SJSA1 (cell line): ENCODE results near the gene GRPR. TPM values are rescaled to one million over a fixed set of nuclear protein-coding genes. Genes with fewer than 3 reads are reported as not detected.
"Not testable (repeated sequence)": the region's sequence is repeated elsewhere in the genome, so short reads cannot be mapped to it uniquely, and the experiment has no call there.

Source experiments
- DNase-seq, 2 experiments: peaks; one replicate each; pipeline ENCODE4 v3.0.0-alpha.2; 2015 to 2020; ENCODE audit warnings: low spot score in 2 of 2, low read depth in 1 of 2
- H3K27ac ChIP-seq: fragments of 250-450 bp; sonication (Bioruptor Pico); 2 replicates; pipeline ENCODE4 v1.5.1; 2020; ENCODE audit warnings: mild to moderate bottlenecking, moderate library complexity
- H3K27me3 ChIP-seq: fragments of 250-450 bp; sonication (Bioruptor Pico); replicated peaks from 2 replicates; pipeline ENCODE4 v1.5.1; 2020; ENCODE audit warnings: mild to moderate bottlenecking, moderate library complexity
- H3K36me3 ChIP-seq: fragments of 250-450 bp; sonication (Bioruptor Pico); 2 replicates; pipeline ENCODE4 v1.5.1; 2020; ENCODE audit warnings: mild to moderate bottlenecking
- H3K4me1 ChIP-seq: fragments of 250-450 bp; sonication (Bioruptor Pico); replicated peaks from 2 replicates; pipeline ENCODE4 v1.6.1; 2021; ENCODE audit warnings: mild to moderate bottlenecking
- H3K4me3 ChIP-seq: fragments of 250-450 bp; sonication (Bioruptor Pico); 2 replicates; pipeline ENCODE4 v1.5.1; 2020; ENCODE audit warnings: mild to moderate bottlenecking
- H3K9me3 ChIP-seq: fragments of 250-450 bp; sonication (Bioruptor Pico); replicated peaks from 2 replicates; pipeline ENCODE4 v1.5.1; 2020; ENCODE audit warnings: mild to moderate bottlenecking
- total RNA-seq: library from RNA; depleted of rRNA; stranded (reverse); fragments of >200 nt; shearing (Covaris generic); gene quantifications from 2 replicates; pipeline ENCODE4 v1.2.3, GENCODE V29; 2014

The GRPR gene
- total RNA-seq, 1 experiment from 2014 or later = 0.47 TPM

GRCh38 chrX:16172391-16172790, 49.0 kb downstream of the GRPR start:
- Histone ChIP-seq H3K36me3 (no peaks in the 10 kb centered on the region), H3K27me3 (no peaks in the 10 kb centered on the region), H3K4me3 (no peak overlapping the region), H3K27ac (no peak overlapping the region), H3K4me1 (no peaks in the 10 kb centered on the region), H3K9me3 (no peaks in the 10 kb centered on the region)
- DNase-seq = no peak

DNA sequence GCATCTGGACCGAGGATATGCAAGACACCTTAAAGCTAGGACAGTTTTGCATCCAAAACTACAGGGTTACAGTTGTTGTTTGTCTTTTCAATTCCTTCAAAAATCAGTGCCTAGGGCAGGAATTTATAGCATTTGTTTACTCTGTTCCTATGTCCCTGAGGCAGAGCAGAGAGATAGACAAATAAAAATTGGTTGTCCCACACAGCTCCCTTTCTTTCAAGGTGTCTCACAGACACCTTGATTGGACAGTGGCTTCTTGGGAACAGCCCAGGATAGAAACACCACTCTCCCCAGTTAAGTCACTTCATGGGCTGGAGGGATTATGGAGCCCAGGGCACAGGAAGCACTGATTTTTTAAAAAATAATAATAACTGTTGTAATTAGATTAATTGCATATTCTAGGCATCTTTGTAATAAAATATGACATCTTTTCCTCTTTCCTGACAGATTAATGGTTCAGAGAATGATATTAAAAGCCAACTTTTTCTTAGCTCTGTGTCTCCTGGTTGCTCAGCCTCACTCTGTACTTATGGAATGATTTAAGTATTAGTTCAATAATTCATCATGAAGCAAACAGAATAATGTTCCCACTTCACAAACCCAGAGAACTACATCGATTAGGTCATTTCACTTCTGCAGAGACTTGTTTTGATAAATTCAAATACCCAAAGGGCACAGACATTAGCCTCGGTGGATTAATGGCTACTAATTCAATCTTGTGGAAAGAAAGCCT, 52.1 kb downstream of the GRPR start:
- no peak overlapping the region for H3K4me3 ChIP-seq
- no peaks in the 10 kb centered on the region for H3K36me3 ChIP-seq
- no peak for DNase-seq
- H3K9me3 ChIP-seq = no peaks in the 10 kb centered on the region
- no peaks in the 10 kb centered on the region for H3K27me3 ChIP-seq
- H3K4me1 ChIP-seq = no peaks in the 10 kb centered on the region
- no peak overlapping the region for H3K27ac ChIP-seq

- H3K4me3 ChIP-seq = no peak overlapping the region
- no peaks in the 10 kb centered on the region for H3K4me1 ChIP-seq
- no peak overlapping the region for H3K27ac ChIP-seq
- H3K9me3 ChIP-seq = no peaks in the 10 kb centered on the region
- no peaks in the 10 kb centered on the region for H3K27me3 ChIP-seq
- no peaks in the 10 kb centered on the region for H3K36me3 ChIP-seq
- DNase-seq = no peak
These were observed 53.9 kb downstream of the GRPR start for GRCh38 chrX:16177260-16177659.

- not testable (repeated sequence) for H3K9me3 ChIP-seq, DNase-seq, H3K27ac ChIP-seq, H3K4me3 ChIP-seq, H3K36me3 ChIP-seq, H3K27me3 ChIP-seq
- peaks cover 37% of the 10 kb centered on the region for H3K4me1 ChIP-seq
These were observed 60.5 kb downstream of the GRPR start for GRCh38 chrX:16183843-16184242.

- no peaks in the 10 kb centered on the region for H3K27me3 ChIP-seq
- peaks cover 2% of the 10 kb centered on the region; the same call in 1 of the 2 replicates for H3K9me3 ChIP-seq
- H3K4me1 ChIP-seq = peaks cover 38% of the 10 kb centered on the region
- DNase-seq = peak; percentile 57 to 68
- peak overlapping the region; percentile 95 for H3K27ac ChIP-seq
- no peak overlapping the region for H3K4me3 ChIP-seq
- H3K36me3 ChIP-seq = no peaks in the 10 kb centered on the region
These were observed 62.4 kb downstream of the GRPR start for GRCh38 chrX:16185725-16186136.

- H3K27me3 ChIP-seq = no peaks in the 10 kb centered on the region
- no peak overlapping the region for H3K4me3 ChIP-seq
- no peaks in the 10 kb centered on the region for H3K36me3 ChIP-seq
- H3K9me3 ChIP-seq = peaks cover 2% of the 10 kb centered on the region; the same call in 1 of the 2 replicates
- peaks cover 42% of the 10 kb centered on the region for H3K4me1 ChIP-seq
- DNase-seq = no peak
- peak overlapping the region; percentile 95 for H3K27ac ChIP-seq
These were observed 63.1 kb downstream of the GRPR start for GRCh38 chrX:16186380-16187007.

DNA sequence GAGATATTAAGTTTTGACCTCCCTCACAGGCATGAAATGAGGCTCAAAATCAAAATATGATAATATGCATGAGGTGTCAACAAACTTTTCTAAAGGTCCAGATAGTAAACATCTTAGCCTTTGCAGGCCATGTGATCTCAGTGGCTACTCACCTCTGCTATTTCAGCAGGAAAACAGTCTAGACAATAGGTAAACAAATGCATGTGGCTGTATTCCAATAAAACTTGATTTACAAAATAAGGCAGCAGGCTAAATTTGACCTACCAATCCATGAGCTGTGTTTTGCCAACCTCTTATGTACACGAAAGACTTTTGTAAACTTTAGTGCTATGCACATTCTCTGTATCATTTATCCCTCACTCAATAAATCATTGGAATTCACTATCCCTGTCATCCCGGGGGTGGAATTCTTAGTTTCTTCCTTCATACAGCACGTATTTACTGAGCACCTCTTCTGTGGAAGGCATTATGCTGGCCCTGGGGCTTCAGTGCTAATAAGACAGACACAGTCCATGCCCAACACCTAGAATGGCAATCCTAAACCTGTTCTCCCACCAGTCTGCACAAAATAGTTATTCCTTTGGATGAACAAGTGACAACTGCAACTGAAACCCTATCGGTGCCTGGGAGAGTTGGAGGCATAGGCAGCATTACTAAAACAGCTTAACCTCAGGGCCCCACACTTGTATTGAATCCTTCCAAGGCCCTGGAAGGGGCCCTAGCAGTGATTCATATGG, 63.8 kb downstream of the GRPR start:
- H3K27me3 ChIP-seq = no peaks in the 10 kb centered on the region
- H3K27ac ChIP-seq = peak overlapping the region; percentile 95; the same call in 1 of the 2 replicates
- DNase-seq = peak in 1 of 2 experiments; percentile 5
- H3K4me1 ChIP-seq = peaks cover 47% of the 10 kb centered on the region
- no peaks in the 10 kb centered on the region for H3K36me3 ChIP-seq
- H3K9me3 ChIP-seq = peaks cover 2% of the 10 kb centered on the region; the same call in 1 of the 2 replicates
- H3K4me3 ChIP-seq = no peak overlapping the region

- peaks cover 2% of the 10 kb centered on the region; the same call in 1 of the 2 replicates for H3K9me3 ChIP-seq
- H3K27ac ChIP-seq = no peak overlapping the region
- H3K4me3 ChIP-seq = no peak overlapping the region
- H3K36me3 ChIP-seq = no peaks in the 10 kb centered on the region
- no peak for DNase-seq
- peaks cover 47% of the 10 kb centered on the region for H3K4me1 ChIP-seq
- H3K27me3 ChIP-seq = no peaks in the 10 kb centered on the region
These were observed 65.3 kb downstream of the GRPR start for GRCh38 chrX:16188687-16189086.

DNA sequence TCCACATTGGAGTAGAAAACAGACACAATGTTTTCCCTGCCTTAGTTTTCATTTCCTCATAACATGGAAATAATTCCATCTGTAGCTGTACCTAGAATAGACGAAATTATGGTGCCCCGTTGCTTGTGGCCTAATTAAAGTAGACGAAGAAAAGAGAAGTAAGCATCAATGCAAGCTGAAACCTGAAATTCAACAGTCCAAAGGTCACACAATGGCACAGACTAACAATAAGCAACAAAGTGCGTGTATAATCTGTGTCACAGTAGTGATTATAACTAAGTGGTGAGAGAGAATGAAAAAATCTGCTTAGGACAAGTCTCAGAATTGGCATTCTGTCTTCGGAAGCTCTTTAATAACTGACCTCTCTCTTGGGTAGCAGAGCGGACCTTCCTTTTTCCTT, 68.2 kb downstream of the GRPR start:
- no peaks in the 10 kb centered on the region for H3K9me3 ChIP-seq
- no peaks in the 10 kb centered on the region for H3K36me3 ChIP-seq
- H3K4me1 ChIP-seq = peaks cover 28% of the 10 kb centered on the region
- no peak for DNase-seq
- no peak overlapping the region for H3K4me3 ChIP-seq
- no peaks in the 10 kb centered on the region for H3K27me3 ChIP-seq
- H3K27ac ChIP-seq = no peak overlapping the region

DNA sequence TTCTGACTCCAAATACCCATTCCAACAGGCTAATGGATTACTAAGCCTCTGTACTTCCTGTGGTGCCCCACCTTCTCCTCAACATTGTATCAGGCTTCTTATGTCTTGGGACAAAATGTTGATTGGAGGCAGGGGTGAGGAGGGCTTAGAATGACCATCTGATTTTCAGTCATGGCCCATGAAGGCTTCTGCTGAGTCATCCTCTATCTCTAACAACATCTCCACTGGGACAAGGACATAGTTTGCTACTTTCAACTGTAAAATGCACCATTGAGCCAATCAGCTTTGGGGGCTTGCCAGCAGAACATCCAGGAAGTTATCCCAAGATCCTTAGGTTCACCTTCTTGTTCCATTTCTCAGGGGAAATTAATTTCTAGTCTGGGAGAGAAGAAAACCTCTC, 73.5 kb downstream of the GRPR start:
- Histone ChIP-seq H3K27me3 (no peaks in the 10 kb centered on the region), H3K4me3 (no peak overlapping the region)
- no peak for DNase-seq

GRCh38 chrX:16199343-16199742, 76.0 kb downstream of the GRPR start:
- H3K36me3 ChIP-seq = no peaks in the 10 kb centered on the region
- no peaks in the 10 kb centered on the region for H3K4me1 ChIP-seq
- H3K4me3 ChIP-seq = no peak overlapping the region
- DNase-seq = no peak
- no peak overlapping the region for H3K27ac ChIP-seq
- no peaks in the 10 kb centered on the region for H3K9me3 ChIP-seq
- H3K27me3 ChIP-seq = no peaks in the 10 kb centered on the region

More for the DNA sequence above, 73.5 kb downstream of the GRPR start:
- H3K4me1 ChIP-seq = peaks cover 2% of the 10 kb centered on the region; the same call in 1 of the 2 replicates
- no peak overlapping the region for H3K27ac ChIP-seq
- no peaks in the 10 kb centered on the region for H3K36me3 ChIP-seq
- no peaks in the 10 kb centered on the region for H3K9me3 ChIP-seq

DNA sequence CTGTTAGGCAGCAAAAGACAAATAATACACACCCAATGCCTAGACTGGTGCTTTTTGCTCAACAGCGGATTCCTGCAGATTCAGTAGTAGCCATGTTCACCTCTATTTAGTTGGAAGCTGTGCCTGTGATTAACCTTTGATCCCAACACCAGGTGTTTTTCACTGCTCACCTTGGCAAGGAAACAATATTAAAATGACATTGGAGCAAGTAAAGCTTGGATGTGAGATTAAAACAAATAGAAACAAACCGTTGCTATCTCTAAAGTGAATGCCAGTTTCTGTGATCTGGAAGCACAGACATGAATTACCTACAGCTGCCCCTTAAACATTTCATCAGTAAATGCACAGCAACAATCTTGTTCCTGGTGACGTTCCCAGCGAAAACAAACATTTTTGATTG, 79.6 kb downstream of the GRPR start:
- Histone ChIP-seq H3K27me3 (no peaks in the 10 kb centered on the region), H3K36me3 (no peaks in the 10 kb centered on the region), H3K4me1 (no peaks in the 10 kb centered on the region), H3K9me3 (no peaks in the 10 kb centered on the region), H3K4me3 (no peak overlapping the region), H3K27ac (no peak overlapping the region)
- no peak for DNase-seq
